GM12801 (cell line): Measurements from ENCODE around the gene RPL22L1.

Source experiments
- TF ChIP-seq, protein P1 (sequence below): IDR thresholded peaks from one replicate; pipeline ENCODE4 v1.5.1; 2011; ENCODE audit warnings: control low read depth; ENCODE audit not compliant: insufficient read length; ENCODE audit errors: extremely low read depth

RPL22L1 gene

DNA sequence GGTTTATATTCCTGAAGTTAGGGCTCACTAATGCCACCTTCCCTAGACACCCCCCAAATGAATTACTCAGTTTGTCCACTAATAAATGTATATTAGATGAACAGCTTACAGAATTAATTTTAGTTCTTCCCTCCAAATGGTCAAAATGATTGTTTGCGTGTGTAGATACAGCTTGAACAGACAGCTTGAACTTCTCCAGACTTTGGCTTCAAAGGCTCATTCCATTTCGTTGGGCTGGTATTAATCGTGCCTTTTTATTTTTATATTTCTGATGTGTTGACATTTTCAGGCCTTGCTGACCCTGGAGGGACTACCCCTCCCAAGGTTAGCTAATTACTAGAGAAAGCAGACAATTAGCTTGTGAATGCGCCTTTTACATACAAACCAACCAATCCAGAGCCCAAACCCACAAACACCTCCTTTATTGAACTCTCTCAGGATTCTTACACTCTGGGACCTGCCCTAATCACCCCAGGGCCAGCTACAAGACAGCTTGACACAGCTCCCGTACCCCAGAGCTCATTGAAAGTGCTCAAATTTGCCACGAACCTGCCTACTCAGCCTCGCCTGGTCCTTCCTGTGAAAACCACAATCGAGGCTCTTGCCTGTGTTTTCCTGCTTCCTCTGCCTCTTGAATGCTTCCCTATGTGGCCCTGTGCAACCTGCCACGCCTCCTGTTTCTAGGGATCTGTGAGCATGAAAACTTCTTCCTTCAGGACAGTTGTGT, 40.3 kb downstream of the RPL22L1 start:
- TF ChIP-seq, protein P1, sequence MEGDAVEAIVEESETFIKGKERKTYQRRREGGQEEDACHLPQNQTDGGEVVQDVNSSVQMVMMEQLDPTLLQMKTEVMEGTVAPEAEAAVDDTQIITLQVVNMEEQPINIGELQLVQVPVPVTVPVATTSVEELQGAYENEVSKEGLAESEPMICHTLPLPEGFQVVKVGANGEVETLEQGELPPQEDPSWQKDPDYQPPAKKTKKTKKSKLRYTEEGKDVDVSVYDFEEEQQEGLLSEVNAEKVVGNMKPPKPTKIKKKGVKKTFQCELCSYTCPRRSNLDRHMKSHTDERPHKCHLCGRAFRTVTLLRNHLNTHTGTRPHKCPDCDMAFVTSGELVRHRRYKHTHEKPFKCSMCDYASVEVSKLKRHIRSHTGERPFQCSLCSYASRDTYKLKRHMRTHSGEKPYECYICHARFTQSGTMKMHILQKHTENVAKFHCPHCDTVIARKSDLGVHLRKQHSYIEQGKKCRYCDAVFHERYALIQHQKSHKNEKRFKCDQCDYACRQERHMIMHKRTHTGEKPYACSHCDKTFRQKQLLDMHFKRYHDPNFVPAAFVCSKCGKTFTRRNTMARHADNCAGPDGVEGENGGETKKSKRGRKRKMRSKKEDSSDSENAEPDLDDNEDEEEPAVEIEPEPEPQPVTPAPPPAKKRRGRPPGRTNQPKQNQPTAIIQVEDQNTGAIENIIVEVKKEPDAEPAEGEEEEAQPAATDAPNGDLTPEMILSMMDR = no peak

DNA sequence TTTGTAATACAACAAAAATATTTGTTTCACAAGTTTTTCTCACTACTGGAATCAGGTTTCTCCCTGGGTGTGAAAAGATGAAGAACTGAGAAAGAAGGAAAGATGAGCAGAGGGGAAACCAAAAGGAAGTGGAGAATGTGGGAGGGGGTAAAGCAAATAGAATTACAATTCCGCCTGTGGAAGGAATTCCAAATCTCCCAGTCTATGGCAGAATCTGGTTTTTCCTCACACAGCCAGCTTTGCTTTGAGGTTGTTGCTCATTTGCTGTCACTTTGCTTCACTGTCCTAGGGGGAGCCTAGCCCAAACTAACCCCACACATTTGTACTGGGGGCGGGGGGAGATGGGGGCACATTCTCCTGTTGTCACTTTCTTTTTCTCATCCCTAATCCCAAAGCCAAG, 43.9 kb downstream of the RPL22L1 start:
- TF ChIP-seq, protein P1 = no peak

DNA sequence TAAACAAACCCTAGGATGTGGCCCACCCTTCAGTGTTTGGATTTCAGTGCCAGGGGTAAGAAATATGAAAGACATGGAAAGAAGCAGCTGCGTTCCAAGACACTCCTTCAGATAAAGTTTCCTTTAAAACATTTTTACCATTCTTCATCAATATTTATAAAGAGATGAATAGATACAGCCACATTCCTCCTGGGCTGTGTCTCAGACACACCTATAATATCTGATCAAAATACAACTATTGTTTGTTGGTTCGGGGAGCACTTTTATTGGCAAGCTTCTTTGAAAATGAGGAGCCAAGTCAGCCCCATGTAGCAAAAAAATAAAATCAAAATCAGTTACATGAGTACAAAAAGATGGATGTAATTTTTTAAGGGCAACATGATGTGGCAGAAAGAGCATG, 53.2 kb downstream of the RPL22L1 start:
- TF ChIP-seq, protein P1 = no peak

DNA sequence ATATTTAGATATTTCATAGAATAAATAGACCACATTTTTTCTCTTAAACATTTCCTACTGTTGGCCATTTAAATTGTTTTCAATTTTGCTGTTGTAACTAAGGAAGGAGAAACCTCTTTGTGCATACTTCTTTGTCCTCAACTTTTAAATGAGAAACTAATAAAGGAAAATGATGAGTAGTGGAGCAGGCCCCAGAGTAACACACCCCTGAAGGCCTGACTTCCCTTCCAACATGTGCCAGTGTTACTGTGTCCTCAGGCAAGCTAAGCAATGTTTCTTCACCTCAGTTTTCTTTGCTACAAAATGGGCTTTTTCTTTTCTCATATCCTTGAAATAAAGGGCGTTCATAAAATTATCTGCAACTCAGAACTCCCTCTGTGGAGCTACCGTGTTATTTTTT, 53.7 kb downstream of the RPL22L1 start:
- TF ChIP-seq, protein P1 = no peak

DNA sequence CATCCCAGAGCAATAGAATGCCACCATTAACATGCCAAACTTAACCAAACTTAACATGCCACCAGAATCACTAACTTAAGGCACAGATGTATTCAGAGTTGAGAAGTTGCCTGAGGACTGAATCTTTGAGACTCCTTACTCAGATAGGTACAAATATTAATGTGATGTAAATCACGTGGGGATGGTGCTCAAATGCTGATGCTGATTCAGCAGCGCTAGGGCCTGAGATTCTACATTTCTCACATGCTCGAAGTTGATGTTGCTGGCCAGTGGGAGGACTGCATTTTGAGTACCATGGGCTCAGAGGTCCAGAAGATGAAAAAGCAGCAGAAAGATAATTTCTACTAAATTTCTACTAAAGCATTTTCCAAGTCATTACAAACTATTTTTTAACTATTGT, 54.1 kb downstream of the RPL22L1 start:
- TF ChIP-seq, protein P1 = no peak

DNA sequence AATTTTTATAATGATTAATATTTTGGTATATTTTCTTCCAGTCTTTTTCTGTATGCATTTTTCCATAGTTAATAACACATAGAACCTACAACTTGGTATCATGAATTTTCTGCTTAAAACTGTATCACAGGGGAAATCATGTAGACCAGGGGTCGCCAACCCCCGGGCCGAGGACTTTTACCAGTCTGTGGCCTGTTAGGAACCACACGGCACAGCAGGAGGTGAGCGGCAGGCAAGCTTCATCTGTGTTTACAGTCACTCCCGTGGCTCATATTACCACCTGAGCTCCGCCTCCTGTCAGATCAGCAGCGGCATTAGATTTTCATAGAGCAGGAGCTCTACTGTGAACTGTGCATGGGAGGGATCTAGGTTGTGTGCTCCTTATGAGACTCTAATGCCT, 54.7 kb downstream of the RPL22L1 start:
- TF ChIP-seq, protein P1 = no peak
